ENCODE data around the gene TMPRSS7. TPM values are rescaled to one million over a fixed set of nuclear protein-coding genes. Genes with fewer than 3 reads are reported as not detected.

Gene TMPRSS7
- total RNA-seq, 1 experiment from 2014 or later: not detected

Small RNA genes lying within 50 kb of the gene (microRNA-seq; reads per million reads assigned to microRNA genes)
- not detected for gene MIR567 (ENCODE audit: borderline number of aligned reads)

Other genes with a start within 250 kb of the TMPRSS7 start
- gene PHLDB2, start 175.5 kb upstream of the TMPRSS7 start, total RNA-seq (2021): 23.5 to 40.3 TPM (median 24.9 TPM) in 3 replicates
- gene ABHD10, start 55.7 kb upstream of the TMPRSS7 start, total RNA-seq (2021): 27.6 to 32.4 TPM (median 29.2 TPM) in 3 replicates
- gene TAGLN3, start 35.8 kb upstream of the TMPRSS7 start, total RNA-seq (2021): 2.8 to 3.3 TPM (median 2.8 TPM) in 3 replicates
- 10.2 to 14.3 TPM (median 10.3 TPM) in 3 replicates for gene C3orf52, start 51.7 kb downstream of the TMPRSS7 start, total RNA-seq (2021)
- 0.07 to 0.17 TPM in 2 of 3 replicates, not detected in the other for gene GCSAM, start 98.5 kb downstream of the TMPRSS7 start, total RNA-seq (2021)